Astrocyte (in vitro differentiated cells and primary cell): Measurements from ENCODE around the gene BRD4. TPM values are rescaled to one million over a fixed set of nuclear protein-coding genes. Genes with fewer than 3 reads are reported as not detected.

ENCODE experiments used
- DNase-seq: peaks from one replicate; pipeline ENCODE4 v3.0.0-alpha.2; 2010; ENCODE audit warnings: low read depth
- FAIRE-seq: peaks from 2 replicates; lab custom pipeline; 2011; peaks lifted over from hg19 to GRCh38; lab: Jason Lieb, UNC
- H2AFZ ChIP-seq: 2 replicates; pipeline ENCODE4 v1.6.0; 2012; ENCODE audit warnings: low read depth, low read length, inconsistent platforms
- H3K27ac ChIP-seq: 2 replicates; pipeline ENCODE4 v1.5.1; 2011; ENCODE audit warnings: low read depth, low read length, inconsistent platforms
- H3K27me3 ChIP-seq: 2 replicates; pipeline ENCODE4 v1.6.0; 2011; ENCODE audit warnings: low read length, inconsistent platforms; ENCODE audit not compliant: insufficient read depth
- H3K36me3 ChIP-seq: 2 replicates; pipeline ENCODE4 v1.5.1; 2011; ENCODE audit warnings: low read length, inconsistent platforms; ENCODE audit not compliant: insufficient read depth
- H3K4me1 ChIP-seq: 2 replicates; pipeline ENCODE4 v1.5.1; 2011; ENCODE audit warnings: low read length, inconsistent platforms; ENCODE audit not compliant: insufficient read depth
- H3K4me2 ChIP-seq: 2 replicates; pipeline ENCODE4 v1.6.0; 2012; ENCODE audit warnings: low read length, inconsistent platforms
- H3K4me3 ChIP-seq: 2 replicates; pipeline ENCODE4 v1.5.1; 2011; ENCODE audit warnings: low read depth, mild to moderate bottlenecking, low read length, inconsistent platforms; ENCODE audit not compliant: insufficient read depth
- H3K79me2 ChIP-seq: 2 replicates; pipeline ENCODE4 v1.6.0; 2012; ENCODE audit warnings: mild to moderate bottlenecking, low read length, inconsistent platforms; ENCODE audit not compliant: insufficient read depth
- H3K9ac ChIP-seq: 2 replicates; pipeline ENCODE4 v1.6.0; 2012; ENCODE audit warnings: mild to moderate bottlenecking, low read length, inconsistent platforms
- H3K9me3 ChIP-seq: 2 replicates; pipeline ENCODE4 v1.5.1; 2012; ENCODE audit warnings: low read depth, mild to moderate bottlenecking, low read length, inconsistent platforms; ENCODE audit not compliant: insufficient read depth
- H4K20me1 ChIP-seq: 2 replicates; pipeline ENCODE4 v1.6.0; 2012; ENCODE audit warnings: low read length, inconsistent platforms; ENCODE audit not compliant: insufficient read depth
- H3K27ac Mint-ChIP-seq: one replicate; pipeline ENCODE4 v1.8.0; 2021; ENCODE audit warnings: mild to moderate bottlenecking, mixed read lengths; ENCODE audit not compliant: unreplicated experiment
- H3K27me3 Mint-ChIP-seq: one replicate; pipeline ENCODE4 v1.8.0; 2021; ENCODE audit warnings: low read depth, mixed read lengths; ENCODE audit not compliant: unreplicated experiment
- H3K36me3 Mint-ChIP-seq: one replicate; pipeline ENCODE4 v1.8.0; 2021; ENCODE audit warnings: low read depth, mixed read lengths; ENCODE audit not compliant: unreplicated experiment
- H3K4me1 Mint-ChIP-seq: one replicate; pipeline ENCODE4 v1.8.0; 2021; ENCODE audit warnings: low read depth, mixed read lengths; ENCODE audit not compliant: unreplicated experiment
- H3K4me3 Mint-ChIP-seq: one replicate; pipeline ENCODE4 v1.8.0; 2021; ENCODE audit warnings: mild to moderate bottlenecking, moderate library complexity, mixed read lengths; ENCODE audit not compliant: unreplicated experiment
- H3K9me3 Mint-ChIP-seq: one replicate; pipeline ENCODE4 v1.8.0; 2021; ENCODE audit warnings: mild to moderate bottlenecking, mixed read lengths; ENCODE audit not compliant: unreplicated experiment
- EZH2 ChIP-seq: IDR thresholded peaks from 2 replicates; pipeline ENCODE4 v1.6.1; 2012; ENCODE audit warnings: mild to moderate bottlenecking, low read length, inconsistent platforms; ENCODE audit not compliant: insufficient read depth
- total RNA-seq: library from RNA; stranded (reverse); gene quantifications from 2 replicates; pipeline ENCODE4 v1.2.1, GENCODE V29; 2021
- TF ChIP-seq, protein P1 (sequence below): IDR thresholded peaks from 2 replicates; pipeline ENCODE4 v1.5.1; 2011; ENCODE audit warnings: low read depth, mild to moderate bottlenecking, inconsistent platforms, low read length, moderate library complexity; ENCODE audit not compliant: insufficient read depth

BRD4 gene
- total RNA-seq, 1 donor from 2014 or later = 128 TPM

DNA sequence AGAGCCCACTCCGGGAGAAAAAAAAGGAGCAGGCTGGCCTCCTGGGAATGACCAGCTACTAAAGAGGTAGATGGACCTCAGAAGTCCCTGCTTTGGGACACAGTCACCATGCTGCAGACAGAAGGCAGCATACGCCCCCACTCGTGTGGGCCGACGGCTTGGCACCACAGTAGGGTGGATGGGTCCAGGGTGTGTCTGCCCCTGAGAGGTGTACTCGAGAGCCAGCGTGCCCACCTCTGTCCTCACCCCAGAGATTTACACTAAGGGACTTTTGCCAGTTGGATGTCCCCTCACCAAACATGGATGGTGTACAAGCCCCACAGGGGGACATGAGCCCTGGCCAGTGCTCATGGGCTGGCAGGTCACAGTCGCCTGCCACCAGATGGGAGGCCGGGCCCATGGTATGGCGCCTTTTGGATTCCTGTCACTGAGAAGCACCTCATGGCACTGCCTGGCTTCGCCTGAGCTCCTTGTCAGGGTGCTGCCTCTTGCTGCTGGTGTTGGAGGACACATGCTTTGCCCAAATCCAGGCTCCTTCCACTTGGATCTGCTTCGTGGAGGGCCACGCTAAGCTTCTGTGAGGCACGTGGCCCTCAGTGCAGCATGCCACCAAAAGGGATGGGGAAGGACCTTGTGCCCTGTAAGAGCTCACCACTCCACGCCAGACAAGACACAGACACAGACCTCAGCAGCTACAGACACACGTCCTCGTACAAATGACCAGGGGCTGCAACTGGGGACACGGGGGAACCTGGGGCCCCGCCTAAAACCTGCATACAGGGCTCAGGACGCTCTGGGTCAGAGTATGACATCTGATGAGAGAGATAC is 86.8 kb downstream of the BRD4 start:
- H3K4me1 Mint-ChIP-seq = peaks cover 53% of the 10 kb centered on the region
- H3K4me1 ChIP-seq = peaks cover 31% of the 10 kb centered on the region
- peaks cover 78% of the 10 kb centered on the region for H4K20me1 ChIP-seq
- H3K79me2 ChIP-seq = peaks cover 63% of the 10 kb centered on the region
- H3K27me3 ChIP-seq = no peaks in the 10 kb centered on the region
- no peaks in the 10 kb centered on the region for H3K27me3 Mint-ChIP-seq
- DNase-seq (no peak), FAIRE-seq (no peak)
- H3K4me2 ChIP-seq = no peak overlapping the region
- no peak overlapping the region for H3K9ac ChIP-seq
- no peak overlapping the region for H2AFZ ChIP-seq
- no peaks in the 10 kb centered on the region for H3K9me3 ChIP-seq
- H3K36me3 Mint-ChIP-seq = peaks cover 8% of the 10 kb centered on the region
- TF ChIP-seq EZH2 = no peak
- TF ChIP-seq, protein P1, sequence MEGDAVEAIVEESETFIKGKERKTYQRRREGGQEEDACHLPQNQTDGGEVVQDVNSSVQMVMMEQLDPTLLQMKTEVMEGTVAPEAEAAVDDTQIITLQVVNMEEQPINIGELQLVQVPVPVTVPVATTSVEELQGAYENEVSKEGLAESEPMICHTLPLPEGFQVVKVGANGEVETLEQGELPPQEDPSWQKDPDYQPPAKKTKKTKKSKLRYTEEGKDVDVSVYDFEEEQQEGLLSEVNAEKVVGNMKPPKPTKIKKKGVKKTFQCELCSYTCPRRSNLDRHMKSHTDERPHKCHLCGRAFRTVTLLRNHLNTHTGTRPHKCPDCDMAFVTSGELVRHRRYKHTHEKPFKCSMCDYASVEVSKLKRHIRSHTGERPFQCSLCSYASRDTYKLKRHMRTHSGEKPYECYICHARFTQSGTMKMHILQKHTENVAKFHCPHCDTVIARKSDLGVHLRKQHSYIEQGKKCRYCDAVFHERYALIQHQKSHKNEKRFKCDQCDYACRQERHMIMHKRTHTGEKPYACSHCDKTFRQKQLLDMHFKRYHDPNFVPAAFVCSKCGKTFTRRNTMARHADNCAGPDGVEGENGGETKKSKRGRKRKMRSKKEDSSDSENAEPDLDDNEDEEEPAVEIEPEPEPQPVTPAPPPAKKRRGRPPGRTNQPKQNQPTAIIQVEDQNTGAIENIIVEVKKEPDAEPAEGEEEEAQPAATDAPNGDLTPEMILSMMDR = no peak
- peak overlapping the region; percentile 4 for H3K4me3 Mint-ChIP-seq
- H3K4me3 ChIP-seq = no peak overlapping the region
- peaks cover 15% of the 10 kb centered on the region for H3K36me3 ChIP-seq
- H3K9me3 Mint-ChIP-seq = no peaks in the 10 kb centered on the region
- H3K27ac ChIP-seq = no peak overlapping the region
- H3K27ac Mint-ChIP-seq = peak overlapping the region; percentile 81

DNA sequence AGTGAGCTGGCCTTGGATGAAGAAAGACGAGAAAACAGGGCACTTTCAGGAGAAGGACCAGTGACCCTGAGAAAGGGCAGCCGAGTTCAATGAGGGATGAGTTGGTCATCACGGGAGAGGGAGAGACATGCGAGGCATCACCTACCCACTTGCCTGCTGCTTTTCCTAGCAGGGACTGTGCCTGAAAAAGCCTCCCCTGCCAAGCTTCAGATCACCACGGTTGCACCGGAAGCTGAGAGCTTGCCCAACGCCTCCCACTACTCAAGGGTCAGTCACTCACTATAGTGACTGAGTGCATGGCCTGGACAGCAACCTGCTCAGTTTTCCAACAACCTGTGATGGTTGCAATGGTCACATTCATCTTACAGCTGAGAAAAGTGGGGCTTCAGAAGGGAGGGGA is 87.5 kb downstream of the BRD4 start:
- H3K4me3 ChIP-seq = no peak overlapping the region
- Mint-ChIP-seq H3K27ac (peak overlapping the region; percentile 81), H3K36me3 (peaks cover 9% of the 10 kb centered on the region), H3K27me3 (no peaks in the 10 kb centered on the region), H3K9me3 (no peaks in the 10 kb centered on the region), H3K4me3 (no peak overlapping the region), H3K4me1 (peaks cover 46% of the 10 kb centered on the region)
- H3K27ac ChIP-seq = no peak overlapping the region
- H3K27me3 ChIP-seq = no peaks in the 10 kb centered on the region
- H3K4me1 ChIP-seq = peaks cover 24% of the 10 kb centered on the region
- peaks cover 17% of the 10 kb centered on the region for H3K36me3 ChIP-seq
- TF ChIP-seq EZH2 = no peak
- no peak overlapping the region for H3K9ac ChIP-seq
- no peak overlapping the region for H2AFZ ChIP-seq
- FAIRE-seq (no peak), DNase-seq (no peak)
- no peak overlapping the region for H3K4me2 ChIP-seq
- peaks cover 76% of the 10 kb centered on the region for H4K20me1 ChIP-seq
- H3K9me3 ChIP-seq = no peaks in the 10 kb centered on the region
- peaks cover 61% of the 10 kb centered on the region for H3K79me2 ChIP-seq

DNA sequence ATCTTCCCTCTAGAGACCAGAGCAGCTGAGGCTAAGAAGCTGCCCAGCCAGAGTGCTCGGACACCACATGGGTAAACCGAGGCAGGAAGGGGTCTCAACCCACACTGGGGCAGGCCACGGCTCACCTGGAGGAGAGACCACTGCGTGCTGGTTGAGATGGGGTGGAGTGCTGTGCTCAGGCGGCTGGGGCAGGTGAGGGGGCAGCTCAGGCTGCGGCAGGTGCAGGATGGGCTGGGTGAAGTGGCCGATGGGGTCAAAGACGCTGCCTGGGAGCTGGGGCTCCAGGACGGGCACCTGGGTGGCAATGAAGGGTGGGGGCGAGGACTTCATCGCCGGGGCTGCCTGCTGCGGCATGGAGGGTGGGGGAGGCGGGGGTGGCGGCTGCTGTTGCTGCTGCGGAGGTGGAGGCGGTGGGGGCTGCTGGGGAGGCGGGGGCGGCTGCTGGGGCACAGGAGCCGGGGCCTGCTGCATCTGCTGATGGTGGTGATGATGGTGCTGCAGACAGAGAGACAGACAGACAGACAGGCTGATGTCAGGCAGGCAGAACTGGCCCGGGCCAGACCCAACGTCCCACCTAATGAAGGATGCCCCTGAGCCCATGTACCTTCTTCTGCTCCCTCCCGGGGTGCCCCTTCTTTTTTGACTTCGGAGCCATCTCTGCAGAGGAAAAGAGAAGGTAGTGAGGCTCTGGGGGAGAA is 88.1 kb downstream of the BRD4 start:
- H3K9me3 Mint-ChIP-seq = no peaks in the 10 kb centered on the region
- H3K4me1 ChIP-seq = peaks cover 18% of the 10 kb centered on the region
- H2AFZ ChIP-seq = no peak overlapping the region
- no peak overlapping the region for H3K27ac Mint-ChIP-seq
- no peak for DNase-seq
- H3K79me2 ChIP-seq = peaks cover 57% of the 10 kb centered on the region
- H4K20me1 ChIP-seq = peaks cover 76% of the 10 kb centered on the region
- H3K27me3 ChIP-seq = no peaks in the 10 kb centered on the region
- no peak overlapping the region for H3K9ac ChIP-seq
- no peaks in the 10 kb centered on the region for H3K9me3 ChIP-seq
- peaks cover 40% of the 10 kb centered on the region for H3K4me1 Mint-ChIP-seq
- no peak for FAIRE-seq
- no peaks in the 10 kb centered on the region for H3K27me3 Mint-ChIP-seq
- peaks cover 10% of the 10 kb centered on the region for H3K36me3 Mint-ChIP-seq
- TF ChIP-seq, protein P1 = no peak
- no peak for TF ChIP-seq EZH2
- H3K27ac ChIP-seq = no peak overlapping the region
- no peak overlapping the region for H3K4me3 Mint-ChIP-seq
- peaks cover 18% of the 10 kb centered on the region for H3K36me3 ChIP-seq
- H3K4me3 ChIP-seq = no peak overlapping the region
- H3K4me2 ChIP-seq = no peak overlapping the region
